Panc1 (cell line): ENCODE measurements around the gene NUP93. TPM values are rescaled to one million over a fixed set of nuclear protein-coding genes. Genes with fewer than 3 reads are reported as not detected.
A peak's percentile ranks its signal among the peaks of the same experiment; 100 is the strongest.

Experiments
- ATAC-seq: fragments of 200-7000 bp; cut with Tn5 transposase; 2 replicates; pipeline ENCODE4 v1.9.1; 2020; ENCODE audit warnings: mild to moderate bottlenecking, moderate library complexity
- BruUV-seq: library from RNA; stranded (reverse); fragments of 400-500 nt; replicated peaks from 2 replicates; lab custom pipeline; 2021; lab: Mats Ljungman, UMichigan
- CTCF ChIA-PET: fragments of 300-600 bp; sonication (Branson Sonifier 250); formaldehyde crosslinking; loops from one replicate; lab custom pipeline; 2022; ENCODE audit warnings: antibody characterized with exemption; lab: Charles Lee
- POLR2A ChIA-PET: fragments of 300-600 bp; sonication (Branson Sonifier 250); formaldehyde crosslinking; loops from one replicate; lab custom pipeline; 2022; ENCODE audit warnings: antibody characterized with exemption; lab: Charles Lee
- DNase-seq: peaks from one replicate; pipeline ENCODE4 v3.0.0-alpha.2; 2010; ENCODE audit warnings: low read depth, low spot score
- H3K27ac ChIP-seq: 2 replicates; pipeline ENCODE4 v1.5.1; 2011; ENCODE audit warnings: mild to moderate bottlenecking, low read length, inconsistent platforms
- H3K27me3 ChIP-seq: fragments of 200-500 bp; sonication (Bioruptor generic); 2 replicates; pipeline ENCODE4 v1.6.0; 2014; ENCODE audit warnings: low read length, inconsistent platforms; ENCODE audit not compliant: control insufficient read depth, insufficient read depth
- H3K36me3 ChIP-seq: fragments of 200-500 bp; sonication (Bioruptor generic); 2 replicates; pipeline ENCODE4 v1.5.1; 2014; ENCODE audit warnings: inconsistent platforms, mild to moderate bottlenecking, low read length, moderate library complexity; ENCODE audit not compliant: control insufficient read depth, insufficient read depth
- H3K4me1 ChIP-seq: 2 replicates; pipeline ENCODE4 v1.5.1; 2011; ENCODE audit warnings: inconsistent platforms, mild to moderate bottlenecking, low read length, moderate library complexity; ENCODE audit not compliant: control insufficient read depth, insufficient read depth
- H3K4me3 ChIP-seq, 2 experiments: 2 replicates each; pipeline ENCODE4 v1.5.1; 2011 to 2012; ENCODE audit warnings: low read depth in 2 of 2, low read length in 2 of 2, mild to moderate bottlenecking in 2 of 2, inconsistent platforms in 1 of 2, moderate library complexity in 1 of 2
- H3K9me3 ChIP-seq: fragments of 200-500 bp; sonication (Bioruptor generic); 2 replicates; pipeline ENCODE4 v1.5.1; 2014; ENCODE audit warnings: low read depth, mild to moderate bottlenecking, inconsistent platforms, low read length, moderate library complexity; ENCODE audit not compliant: control insufficient read depth, insufficient read depth
- POLR2AphosphoS5 ChIP-seq: IDR thresholded peaks from 2 replicates; pipeline ENCODE4 v1.6.1; 2012; ENCODE audit warnings: mild to moderate bottlenecking, low read depth, low read length, moderate library complexity
- REST ChIP-seq, 2 experiments: IDR thresholded peaks; 2 replicates each; pipeline ENCODE4 v1.6.1; 2011 to 2012; ENCODE audit warnings: low read depth in 2 of 2, control low read depth in 1 of 2, low read length in 1 of 2, mild to moderate bottlenecking in 1 of 2, moderate library complexity in 1 of 2; ENCODE audit not compliant: insufficient read depth in 1 of 2
- SIN3A ChIP-seq: IDR thresholded peaks from 2 replicates; pipeline ENCODE4 v1.6.1; 2012; ENCODE audit warnings: low read depth, mild to moderate bottlenecking, low read length, moderate library complexity, borderline replicate concordance; ENCODE audit not compliant: insufficient read depth
- TCF7L2 ChIP-seq: IDR thresholded peaks from 2 replicates; pipeline ENCODE4 v1.6.1; 2011; ENCODE audit warnings: mild to moderate bottlenecking, low read depth, low read length, inconsistent platforms
- in situ Hi-C: cut with HindIII; loops from 2 replicates; pipeline ENCODE4 v1.10.0; 2016; ENCODE audit warnings: low sequenced_read_pairs, low pct_unique_long_range_greater_than_20kb
- intact Hi-C: fragments of 100-400 bp; cut with micrococcal nuclease; formaldehyde crosslinking; loops from one replicate; pipeline ENCODE4 v1.10.0; 2022; ENCODE audit not compliant: unreplicated experiment
- total RNA-seq: library from RNA; stranded (reverse); gene quantifications from one replicate; pipeline ENCODE4 v1.2.1, GENCODE V29; 2021; ENCODE audit not compliant: unreplicated experiment
- TF ChIP-seq, protein P1 (sequence below): fragments of 450-650 bp; IDR thresholded peaks from 2 replicates; pipeline ENCODE4 v1.5.1; 2017; ENCODE audit warnings: mild to moderate bottlenecking

NUP93 gene
- total RNA-seq, 1 experiment from 2014 or later, result 88.5 TPM

DNA sequence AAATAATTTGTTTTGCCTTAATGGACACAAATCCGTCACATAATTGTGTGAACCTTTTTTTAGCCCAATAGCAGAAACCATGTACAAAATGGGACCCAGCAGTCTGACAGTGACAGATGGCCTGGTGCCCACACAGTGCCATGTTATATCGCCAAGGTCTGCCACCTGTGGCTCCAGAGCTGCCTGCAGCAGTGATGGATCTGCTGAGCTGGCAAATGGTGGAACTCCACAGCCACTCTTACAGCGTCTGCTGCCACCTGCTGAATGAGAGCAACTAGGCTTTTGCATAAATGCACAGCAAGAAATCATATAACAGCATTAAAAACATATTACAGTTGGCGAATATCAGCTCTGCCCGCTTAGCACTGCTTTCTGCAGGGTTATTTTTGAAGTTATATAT is 59.4 kb downstream of the NUP93 start:
- Histone ChIP-seq H3K4me3 (no peak overlapping the region), H3K27ac (no peak overlapping the region), H3K9me3 (no peaks in the 10 kb centered on the region), H3K27me3 (no peaks in the 10 kb centered on the region), H3K4me1 (0 out of 2 replicates have a peak, but pooled peaks cover 5% of the 10 kb centered on the region), H3K36me3 (no peaks in the 10 kb centered on the region)
- in situ Hi-C loops (no loop called here), intact Hi-C loops (no loop called here)
- DNase-seq (peak; percentile 4), ATAC-seq (peak; percentile 90)
- TF ChIP-seq TCF7L2 (no peak), REST (IDR thresholded peaks at IDR 0.05; ENCODE audit: insufficient read depth in 1 of 2, low read depth in 2 of 2, low read length in 1 of 2) (no peak)
- TF ChIP-seq, protein P1, sequence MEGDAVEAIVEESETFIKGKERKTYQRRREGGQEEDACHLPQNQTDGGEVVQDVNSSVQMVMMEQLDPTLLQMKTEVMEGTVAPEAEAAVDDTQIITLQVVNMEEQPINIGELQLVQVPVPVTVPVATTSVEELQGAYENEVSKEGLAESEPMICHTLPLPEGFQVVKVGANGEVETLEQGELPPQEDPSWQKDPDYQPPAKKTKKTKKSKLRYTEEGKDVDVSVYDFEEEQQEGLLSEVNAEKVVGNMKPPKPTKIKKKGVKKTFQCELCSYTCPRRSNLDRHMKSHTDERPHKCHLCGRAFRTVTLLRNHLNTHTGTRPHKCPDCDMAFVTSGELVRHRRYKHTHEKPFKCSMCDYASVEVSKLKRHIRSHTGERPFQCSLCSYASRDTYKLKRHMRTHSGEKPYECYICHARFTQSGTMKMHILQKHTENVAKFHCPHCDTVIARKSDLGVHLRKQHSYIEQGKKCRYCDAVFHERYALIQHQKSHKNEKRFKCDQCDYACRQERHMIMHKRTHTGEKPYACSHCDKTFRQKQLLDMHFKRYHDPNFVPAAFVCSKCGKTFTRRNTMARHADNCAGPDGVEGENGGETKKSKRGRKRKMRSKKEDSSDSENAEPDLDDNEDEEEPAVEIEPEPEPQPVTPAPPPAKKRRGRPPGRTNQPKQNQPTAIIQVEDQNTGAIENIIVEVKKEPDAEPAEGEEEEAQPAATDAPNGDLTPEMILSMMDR, result peak; percentile 69
- ChIA-PET POLR2A (interaction anchor here (0.7 kb wide), 1 partner anchor 24 kb away, joined by 4 read pairs; no protein-coding TSS in a partner anchor), CTCF (interaction anchor here (0.6 kb wide), 1 partner anchor 397 kb away, joined by 7 read pairs; the partner anchor contains the start of genes PSME3IP1 and RSPRY1)
- BruUV-seq, result no TSS peak

- no peaks in the 10 kb centered on the region for H3K27me3 ChIP-seq
- CTCF ChIA-PET, result interaction anchor here (0.6 to 0.9 kb wide), 2 partner anchors 76 to 220 kb away, joined by 3 read pairs; no protein-coding TSS in a partner anchor
- intact Hi-C loops, result no loop called here
- POLR2A ChIA-PET, result no interaction called here
- H3K36me3 ChIP-seq, result no peaks in the 10 kb centered on the region
- no TSS peak for BruUV-seq
- 0 out of 2 replicates have a peak, but pooled peaks cover 5% of the 10 kb centered on the region for H3K4me1 ChIP-seq
- in situ Hi-C loops, result no loop called here
- H3K9me3 ChIP-seq, result no peaks in the 10 kb centered on the region
- H3K4me3 ChIP-seq, result no peak overlapping the region
- H3K27ac ChIP-seq, result no peak overlapping the region
- no peak for TF ChIP-seq POLR2AphosphoS5
- no peak for TF ChIP-seq REST (IDR thresholded peaks at IDR 0.05; ENCODE audit: insufficient read depth in 1 of 2, low read depth in 2 of 2, low read length in 1 of 2)
- TF ChIP-seq TCF7L2, result no peak
- TF ChIP-seq, protein P1, result no peak
- no peak for TF ChIP-seq SIN3A
- ATAC-seq (no peak), DNase-seq (no peak)
Observed at GRCh38 chr16:56792967-56793366, 63.0 kb downstream of the NUP93 start.
